SU-DHL-6 (cell line): ENCODE measurements around the gene CBLB.
"Not testable (repeated sequence)": the region's sequence is repeated elsewhere in the genome, so short reads cannot be mapped to it uniquely, and the experiment has no call there.

Experiments used
- H2AFZ ChIP-seq: fragments of 200-600 bp; sonication (generic); 2 replicates; pipeline ENCODE4 v1.6.1; 2014; ENCODE audit warnings: low read depth, mild to moderate bottlenecking, moderate library complexity, mixed read lengths, antibody characterized with exemption, low read length; ENCODE audit not compliant: severe bottlenecking
- H3F3A ChIP-seq: fragments of 200-600 bp; shearing (Covaris generic); 2 replicates; pipeline ENCODE4 v1.6.0; 2016; ENCODE audit warnings: antibody characterized with exemption, mild to moderate bottlenecking; ENCODE audit not compliant: insufficient read depth
- H3K27ac ChIP-seq: fragments of 200-600 bp; sonication (generic); 2 replicates; pipeline ENCODE4 v1.5.1; 2016; ENCODE audit warnings: low read depth, mild to moderate bottlenecking, low read length, moderate library complexity, mixed read lengths
- H3K27me3 ChIP-seq: fragments of 200-600 bp; sonication (generic), shearing (Covaris generic); 2 replicates; pipeline ENCODE4 v1.6.0; 2014; ENCODE audit warnings: mild to moderate bottlenecking, low read length
- H3K36me3 ChIP-seq: fragments of 200-600 bp; sonication (generic); 2 replicates; pipeline ENCODE4 v1.6.1; 2014; ENCODE audit warnings: mild to moderate bottlenecking, low read length, mixed read lengths
- H3K4me2 ChIP-seq: fragments of 300-600, 200-600 bp; shearing (Covaris generic), sonication (generic); 2 replicates; pipeline ENCODE4 v1.6.0; 2014; ENCODE audit warnings: low read length, low read depth, mild to moderate bottlenecking; ENCODE audit not compliant: poor library complexity, severe bottlenecking
- H3K4me3 ChIP-seq: fragments of 200-600 bp; sonication (generic); 2 replicates; pipeline ENCODE4 v1.5.1; 2014; ENCODE audit warnings: antibody characterized with exemption, low read length, mild to moderate bottlenecking, mixed read lengths; ENCODE audit not compliant: insufficient read depth, poor library complexity, severe bottlenecking
- H3K79me2 ChIP-seq: fragments of 200-600 bp; sonication (generic); 2 replicates; pipeline ENCODE4 v1.6.1; 2014; ENCODE audit warnings: mild to moderate bottlenecking, low read length, moderate library complexity; ENCODE audit not compliant: insufficient read depth
- H3K9ac ChIP-seq: fragments of 200-600 bp; sonication (generic); 2 replicates; pipeline ENCODE4 v1.7.0; 2014; ENCODE audit warnings: mild to moderate bottlenecking, low read length
- H3K9me2 ChIP-seq: fragments of 200-600 bp; sonication (generic); replicated peaks from 2 replicates; pipeline ENCODE4 v1.6.1; 2014; ENCODE audit warnings: low read length; ENCODE audit not compliant: insufficient read depth
- H3K9me3 ChIP-seq: fragments of 200-600 bp; sonication (generic); 2 replicates; pipeline ENCODE4 v1.6.1; 2014; ENCODE audit warnings: low read length, mixed read lengths; ENCODE audit not compliant: insufficient read depth
- H4K20me1 ChIP-seq: fragments of 200-600 bp; sonication (generic); 2 replicates; pipeline ENCODE4 v1.6.1; 2014; ENCODE audit warnings: low read depth, mild to moderate bottlenecking, antibody characterized with exemption, low read length, moderate library complexity, mixed read lengths
- EZH2phosphoT487 ChIP-seq: fragments of 200-600 bp; sonication (generic), shearing (Covaris generic); conservative IDR thresholded peaks from 2 replicates; pipeline ENCODE4 v1.6.1; 2018; ENCODE audit warnings: mild to moderate bottlenecking, antibody characterized with exemption, low read length, moderate library complexity, mixed read lengths
- TF ChIP-seq, protein P1 (sequence below): fragments of 200-600 bp; sonication (generic); IDR thresholded peaks from one replicate; pipeline ENCODE4 v1.5.1; 2017; ENCODE audit warnings: antibody characterized with exemption, mild to moderate bottlenecking, low read length, moderate library complexity; ENCODE audit not compliant: insufficient read depth, poor library complexity, severe bottlenecking

CBLB gene

DNA sequence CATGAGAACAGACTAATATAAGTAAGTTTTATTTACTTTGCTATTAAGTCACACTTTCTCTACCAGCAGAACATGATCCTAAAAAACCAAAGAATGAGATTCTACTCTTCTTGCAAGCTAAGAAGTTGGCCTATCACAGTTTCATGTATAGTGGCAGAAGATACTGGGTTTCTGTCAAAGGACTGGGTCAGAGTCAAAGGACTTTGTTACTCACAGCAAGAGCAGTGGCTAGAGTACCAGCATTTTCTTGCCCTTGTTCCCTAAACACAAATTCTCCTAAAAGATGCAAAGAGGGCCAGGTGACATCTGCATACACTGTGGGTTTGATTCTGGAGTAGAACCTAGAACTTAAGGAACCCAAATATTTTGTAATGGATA is 105.2 kb downstream of the CBLB start:
- TF ChIP-seq, protein P1, sequence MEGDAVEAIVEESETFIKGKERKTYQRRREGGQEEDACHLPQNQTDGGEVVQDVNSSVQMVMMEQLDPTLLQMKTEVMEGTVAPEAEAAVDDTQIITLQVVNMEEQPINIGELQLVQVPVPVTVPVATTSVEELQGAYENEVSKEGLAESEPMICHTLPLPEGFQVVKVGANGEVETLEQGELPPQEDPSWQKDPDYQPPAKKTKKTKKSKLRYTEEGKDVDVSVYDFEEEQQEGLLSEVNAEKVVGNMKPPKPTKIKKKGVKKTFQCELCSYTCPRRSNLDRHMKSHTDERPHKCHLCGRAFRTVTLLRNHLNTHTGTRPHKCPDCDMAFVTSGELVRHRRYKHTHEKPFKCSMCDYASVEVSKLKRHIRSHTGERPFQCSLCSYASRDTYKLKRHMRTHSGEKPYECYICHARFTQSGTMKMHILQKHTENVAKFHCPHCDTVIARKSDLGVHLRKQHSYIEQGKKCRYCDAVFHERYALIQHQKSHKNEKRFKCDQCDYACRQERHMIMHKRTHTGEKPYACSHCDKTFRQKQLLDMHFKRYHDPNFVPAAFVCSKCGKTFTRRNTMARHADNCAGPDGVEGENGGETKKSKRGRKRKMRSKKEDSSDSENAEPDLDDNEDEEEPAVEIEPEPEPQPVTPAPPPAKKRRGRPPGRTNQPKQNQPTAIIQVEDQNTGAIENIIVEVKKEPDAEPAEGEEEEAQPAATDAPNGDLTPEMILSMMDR = no peak
- no peak for TF ChIP-seq EZH2phosphoT487
- H3K27ac ChIP-seq = no peak overlapping the region
- H3K4me2 ChIP-seq = no peak overlapping the region
- peaks cover 86% of the 10 kb centered on the region for H3K36me3 ChIP-seq
- H3F3A ChIP-seq = no peaks in the 10 kb centered on the region
- no peak overlapping the region for H3K9ac ChIP-seq
- H3K4me3 ChIP-seq = no peak overlapping the region
- peaks cover 40% of the 10 kb centered on the region; the same call in 1 of the 2 replicates for H3K9me3 ChIP-seq
- no peaks in the 10 kb centered on the region for H3K9me2 ChIP-seq
- no peaks in the 10 kb centered on the region for H3K27me3 ChIP-seq
- H2AFZ ChIP-seq = no peak overlapping the region
- peaks cover 67% of the 10 kb centered on the region for H3K79me2 ChIP-seq
- no peaks in the 10 kb centered on the region for H4K20me1 ChIP-seq

DNA sequence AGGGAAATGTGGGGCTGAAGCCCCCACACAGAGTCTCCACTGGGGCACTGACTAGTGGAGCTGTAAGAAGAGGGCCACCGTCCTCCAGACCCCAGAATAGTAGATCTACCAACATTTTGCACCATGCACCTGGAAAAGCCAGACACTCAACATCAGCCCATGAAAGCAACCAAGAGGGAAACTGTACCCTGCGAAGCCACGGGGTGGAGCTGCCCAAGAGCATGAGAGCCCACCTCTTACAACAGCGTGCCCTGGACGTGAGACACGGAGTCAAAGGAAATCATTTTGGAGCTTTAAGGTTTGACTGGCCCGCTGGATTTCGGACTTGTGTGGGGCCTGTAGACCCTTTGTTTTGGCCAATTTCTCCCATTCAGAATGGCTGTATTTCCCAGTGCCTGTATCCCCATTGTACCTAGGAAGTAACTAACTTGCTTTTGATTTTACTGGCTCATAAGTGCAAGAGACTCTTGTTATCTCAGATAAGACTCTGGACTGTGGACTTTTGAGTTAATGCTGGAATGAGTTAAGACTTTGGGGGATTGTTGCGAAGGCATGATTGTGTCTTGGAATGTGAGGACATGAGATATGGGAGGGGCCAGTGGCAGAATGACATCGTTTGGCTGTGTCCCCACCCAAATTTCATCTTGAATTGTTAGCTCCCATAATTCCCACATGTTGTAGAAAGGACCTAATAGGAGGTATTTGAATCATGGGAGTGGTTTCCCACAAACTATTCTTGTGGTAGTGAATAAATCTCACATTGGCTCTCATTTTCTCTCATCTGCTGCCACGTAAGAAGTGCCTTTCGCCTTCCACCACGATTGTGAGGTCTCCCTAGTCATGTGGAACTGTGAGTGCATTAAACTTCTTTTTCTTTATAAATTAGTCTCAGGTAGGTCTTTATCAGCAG is 105.8 kb downstream of the CBLB start:
- no peak for TF ChIP-seq EZH2phosphoT487
- TF ChIP-seq, protein P1 = no peak
- no peaks in the 10 kb centered on the region for H4K20me1 ChIP-seq
- H3F3A ChIP-seq = no peaks in the 10 kb centered on the region
- peaks cover 44% of the 10 kb centered on the region; the same call in 1 of the 2 replicates for H3K9me3 ChIP-seq
- H3K79me2 ChIP-seq = peaks cover 67% of the 10 kb centered on the region
- no peaks in the 10 kb centered on the region for H3K9me2 ChIP-seq
- no peak overlapping the region for H3K4me3 ChIP-seq
- peaks cover 86% of the 10 kb centered on the region for H3K36me3 ChIP-seq
- H3K27me3 ChIP-seq = no peaks in the 10 kb centered on the region
- H3K9ac ChIP-seq = no peak overlapping the region
- no peak overlapping the region for H3K4me2 ChIP-seq
- no peak overlapping the region for H3K27ac ChIP-seq
- H2AFZ ChIP-seq = no peak overlapping the region

DNA sequence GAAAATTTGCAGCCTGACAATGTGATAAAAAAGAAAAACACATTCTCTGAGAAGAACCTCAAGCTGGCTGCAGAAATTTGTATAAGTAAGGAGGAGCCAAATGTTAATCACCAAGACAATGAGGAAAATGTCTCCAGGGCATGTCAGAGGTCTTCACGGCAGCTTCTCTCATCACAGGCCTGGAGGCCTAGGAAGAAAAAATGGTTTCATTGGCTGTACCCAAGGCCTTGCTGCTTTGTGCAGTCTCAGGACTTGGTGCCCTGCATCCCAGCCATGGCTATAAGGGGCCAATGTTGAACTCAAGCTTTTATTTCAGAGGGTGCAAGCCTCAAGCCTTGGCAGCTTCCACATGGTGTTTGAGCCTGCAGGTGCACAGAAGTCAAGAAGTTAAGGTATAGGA is 106.6 kb downstream of the CBLB start:
- not testable (repeated sequence) for H3K27me3 ChIP-seq, H3K27ac ChIP-seq, H2AFZ ChIP-seq, H3K4me2 ChIP-seq, H3K9me2 ChIP-seq, H4K20me1 ChIP-seq, H3K9ac ChIP-seq, H3K4me3 ChIP-seq, H3F3A ChIP-seq
- H3K36me3 ChIP-seq = peaks cover 87% of the 10 kb centered on the region
- peaks cover 67% of the 10 kb centered on the region for H3K79me2 ChIP-seq
- H3K9me3 ChIP-seq = peaks cover 44% of the 10 kb centered on the region; the same call in 1 of the 2 replicates

DNA sequence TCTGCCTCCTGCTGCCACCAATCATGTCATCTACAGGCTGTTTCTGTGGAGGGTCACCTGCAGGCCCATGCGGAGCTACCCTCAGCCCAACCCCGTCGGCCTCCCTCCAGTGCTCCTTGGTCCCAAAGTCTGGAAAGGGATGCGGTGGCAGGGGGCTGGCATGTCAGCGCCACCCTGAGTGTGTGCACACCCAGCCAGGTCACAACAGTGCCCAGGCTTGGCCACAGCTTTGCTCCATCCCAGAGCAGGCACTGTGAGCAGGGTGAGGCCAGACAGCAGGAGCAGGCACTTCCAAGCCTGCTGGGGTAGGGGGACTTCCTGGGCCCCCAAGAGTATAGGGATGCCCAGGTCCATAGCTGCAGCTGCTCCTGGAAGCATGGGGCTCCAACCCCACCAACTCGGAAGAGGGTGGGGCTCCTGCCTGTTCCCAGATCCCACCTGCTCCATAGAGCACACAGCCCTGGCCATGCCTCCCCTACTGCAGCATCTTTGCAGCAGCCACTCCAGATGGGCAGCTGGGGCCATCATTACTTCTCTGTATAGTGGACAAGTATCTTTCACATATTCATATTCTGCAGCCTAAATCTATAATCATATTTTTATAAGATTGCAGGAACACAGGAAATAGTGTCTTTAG is 109.3 kb downstream of the CBLB start:
- Histone ChIP-seq H3F3A (peaks cover 19% of the 10 kb centered on the region), H3K4me2 (no peak overlapping the region), H3K79me2 (peaks cover 57% of the 10 kb centered on the region), H3K27me3 (no peaks in the 10 kb centered on the region), H2AFZ (no peak overlapping the region), H3K4me3 (no peak overlapping the region), H4K20me1 (no peaks in the 10 kb centered on the region), H3K9me2 (no peaks in the 10 kb centered on the region), H3K36me3 (peaks cover 63% of the 10 kb centered on the region), H3K9me3 (peaks cover 44% of the 10 kb centered on the region; the same call in 1 of the 2 replicates), H3K9ac (no peak overlapping the region), H3K27ac (no peak overlapping the region)
- no peak for TF ChIP-seq EZH2phosphoT487
- TF ChIP-seq, protein P1 = no peak
